Measurements from ENCODE around the gene KCNT2.

The KCNT2 gene

GRCh38 chr1:196385109-196385508 is 223.1 kb downstream of the KCNT2 start:
- H3K36me3 ChIP-seq: no peaks in the 10 kb centered on the region
- no peak overlapping the region for H3K27ac ChIP-seq
- no peak for DNase-seq
- H3K27me3 ChIP-seq (ENCODE audit: insufficient read depth, low read depth, severe bottlenecking): no peaks in the 10 kb centered on the region
- TF ChIP-seq CTCF (IDR thresholded peaks at IDR 0.05; ENCODE audit: low read depth, low read length): no peak
- no peaks in the 10 kb centered on the region for H3K9me3 ChIP-seq (ENCODE audit: severe bottlenecking)
- H3K4me3 ChIP-seq (ENCODE audit: low read depth, low read length): no peak overlapping the region

- H3K4me3 ChIP-seq (ENCODE audit: low read depth, low read length): no peak overlapping the region
- H3K9me3 ChIP-seq (ENCODE audit: severe bottlenecking): no peaks in the 10 kb centered on the region
- no peaks in the 10 kb centered on the region for H3K36me3 ChIP-seq
- DNase-seq: no peak
- TF ChIP-seq CTCF (IDR thresholded peaks at IDR 0.05; ENCODE audit: low read depth, low read length): no peak
- H3K27ac ChIP-seq: no peak overlapping the region
- H3K27me3 ChIP-seq (ENCODE audit: insufficient read depth, low read depth, severe bottlenecking): no peaks in the 10 kb centered on the region
Measured at GRCh38 chr1:196382383-196382782, 225.9 kb downstream of the KCNT2 start.

- DNase-seq: no peak
- no peak overlapping the region for H3K27ac ChIP-seq
- no peak overlapping the region for H3K4me3 ChIP-seq (ENCODE audit: low read depth, low read length)
- H3K27me3 ChIP-seq (ENCODE audit: insufficient read depth, low read depth, severe bottlenecking): no peaks in the 10 kb centered on the region
- H3K36me3 ChIP-seq: no peaks in the 10 kb centered on the region
- TF ChIP-seq CTCF (IDR thresholded peaks at IDR 0.05; ENCODE audit: low read depth, low read length): no peak
- H3K9me3 ChIP-seq (ENCODE audit: severe bottlenecking): no peaks in the 10 kb centered on the region
Measured at GRCh38 chr1:196381544-196381943, 226.7 kb downstream of the KCNT2 start.

GRCh38 chr1:196380316-196380715 is 227.9 kb downstream of the KCNT2 start:
- DNase-seq: no peak
- H3K27me3 ChIP-seq (ENCODE audit: insufficient read depth, low read depth, severe bottlenecking): no peaks in the 10 kb centered on the region
- no peaks in the 10 kb centered on the region for H3K36me3 ChIP-seq
- no peak overlapping the region for H3K4me3 ChIP-seq (ENCODE audit: low read depth, low read length)
- no peak overlapping the region for H3K27ac ChIP-seq
- no peak for TF ChIP-seq CTCF (IDR thresholded peaks at IDR 0.05; ENCODE audit: low read depth, low read length)
- H3K9me3 ChIP-seq (ENCODE audit: severe bottlenecking): no peaks in the 10 kb centered on the region

- Histone ChIP-seq H3K9me3 (ENCODE audit: severe bottlenecking) (no peaks in the 10 kb centered on the region), H3K27me3 (ENCODE audit: insufficient read depth, low read depth, severe bottlenecking) (no peaks in the 10 kb centered on the region), H3K27ac (no peak overlapping the region), H3K4me3 (ENCODE audit: low read depth, low read length) (no peak overlapping the region), H3K36me3 (no peaks in the 10 kb centered on the region)
- no peak for DNase-seq
- TF ChIP-seq CTCF (IDR thresholded peaks at IDR 0.05; ENCODE audit: low read depth, low read length): no peak
Measured at GRCh38 chr1:196377811-196378210, 230.4 kb downstream of the KCNT2 start.

- no peak for DNase-seq
- H3K4me3 ChIP-seq (ENCODE audit: low read depth, low read length): no peak overlapping the region
- no peaks in the 10 kb centered on the region for H3K9me3 ChIP-seq (ENCODE audit: severe bottlenecking)
- H3K27ac ChIP-seq: no peak overlapping the region
- no peaks in the 10 kb centered on the region for H3K36me3 ChIP-seq
- no peak for TF ChIP-seq CTCF (IDR thresholded peaks at IDR 0.05; ENCODE audit: low read depth, low read length)
- no peaks in the 10 kb centered on the region for H3K27me3 ChIP-seq (ENCODE audit: insufficient read depth, low read depth, severe bottlenecking)
Measured at GRCh38 chr1:196376630-196377328, 231.5 kb downstream of the KCNT2 start.

Measured in WERI-Rb-1 (cell line).